ENCODE data around the gene LILRA5. TPM values are rescaled to one million over a fixed set of nuclear protein-coding genes. Genes with fewer than 3 reads are reported as not detected.

LILRA5 gene
- total RNA-seq, 1 experiment from 2014 or later: not detected

DNA sequence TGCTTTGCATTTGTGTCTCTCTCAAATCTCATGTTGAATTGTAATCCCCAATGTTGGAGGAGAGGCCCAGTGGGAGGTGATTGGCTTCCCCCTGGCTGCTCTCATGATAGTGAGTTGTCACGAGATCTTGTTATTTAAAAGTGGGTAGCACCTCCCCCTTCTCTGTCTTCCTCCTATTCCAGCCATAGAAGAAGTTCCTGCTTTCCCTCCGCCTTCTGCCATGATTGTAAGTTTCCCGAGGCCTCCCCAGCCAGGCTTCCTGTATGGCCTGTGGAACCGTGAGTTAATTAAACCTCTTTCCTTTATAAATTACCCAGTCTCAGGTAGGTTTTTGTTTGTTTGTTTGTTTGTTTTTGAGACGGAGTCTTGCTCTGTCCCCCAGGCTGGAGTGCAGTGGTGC, 22.2 kb upstream of the LILRA5 start:
- Mint-ChIP-seq H3K36me3 (no peaks in the 10 kb centered on the region), H3K4me1 (peaks cover 14% of the 10 kb centered on the region), H3K27me3 (ENCODE audit: low read depth) (peaks cover 12% of the 10 kb centered on the region), H3K4me3 (no peak overlapping the region), H3K9me3 (peaks cover 6% of the 10 kb centered on the region), H3K27ac (peak overlapping the region; percentile 74; the same call in 1 of the 2 replicates)
- ATAC-seq (peak; percentile 60; the same call in 1 of the 2 replicates), DNase-seq (ENCODE audit: low spot score) (no peak)
- CTCF ChIA-PET: interaction anchor here (1.7 kb wide), 1 partner anchor 69 kb away, joined by 4 read pairs; no protein-coding TSS in a partner anchor
- TF ChIP-seq ZNF263 (CRISPR knock-in tag; IDR thresholded peaks at IDR 0.05; ENCODE audit: low read depth) (no peak), CREB1 (CRISPR knock-in tag; IDR thresholded peaks at IDR 0.05) (no peak)
- TF ChIP-seq, protein P1, sequence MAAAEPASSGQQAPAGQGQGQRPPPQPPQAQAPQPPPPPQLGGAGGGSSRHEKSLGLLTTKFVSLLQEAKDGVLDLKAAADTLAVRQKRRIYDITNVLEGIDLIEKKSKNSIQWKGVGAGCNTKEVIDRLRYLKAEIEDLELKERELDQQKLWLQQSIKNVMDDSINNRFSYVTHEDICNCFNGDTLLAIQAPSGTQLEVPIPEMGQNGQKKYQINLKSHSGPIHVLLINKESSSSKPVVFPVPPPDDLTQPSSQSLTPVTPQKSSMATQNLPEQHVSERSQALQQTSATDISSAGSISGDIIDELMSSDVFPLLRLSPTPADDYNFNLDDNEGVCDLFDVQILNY (CRISPR knock-in tag; IDR thresholded peaks at IDR 0.05): no peak
- TF ChIP-seq, protein P2, sequence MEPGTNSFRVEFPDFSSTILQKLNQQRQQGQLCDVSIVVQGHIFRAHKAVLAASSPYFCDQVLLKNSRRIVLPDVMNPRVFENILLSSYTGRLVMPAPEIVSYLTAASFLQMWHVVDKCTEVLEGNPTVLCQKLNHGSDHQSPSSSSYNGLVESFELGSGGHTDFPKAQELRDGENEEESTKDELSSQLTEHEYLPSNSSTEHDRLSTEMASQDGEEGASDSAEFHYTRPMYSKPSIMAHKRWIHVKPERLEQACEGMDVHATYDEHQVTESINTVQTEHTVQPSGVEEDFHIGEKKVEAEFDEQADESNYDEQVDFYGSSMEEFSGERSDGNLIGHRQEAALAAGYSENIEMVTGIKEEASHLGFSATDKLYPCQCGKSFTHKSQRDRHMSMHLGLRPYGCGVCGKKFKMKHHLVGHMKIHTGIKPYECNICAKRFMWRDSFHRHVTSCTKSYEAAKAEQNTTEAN (CRISPR knock-in tag; IDR thresholded peaks at IDR 0.05): no peak
- TF ChIP-seq, protein P3, sequence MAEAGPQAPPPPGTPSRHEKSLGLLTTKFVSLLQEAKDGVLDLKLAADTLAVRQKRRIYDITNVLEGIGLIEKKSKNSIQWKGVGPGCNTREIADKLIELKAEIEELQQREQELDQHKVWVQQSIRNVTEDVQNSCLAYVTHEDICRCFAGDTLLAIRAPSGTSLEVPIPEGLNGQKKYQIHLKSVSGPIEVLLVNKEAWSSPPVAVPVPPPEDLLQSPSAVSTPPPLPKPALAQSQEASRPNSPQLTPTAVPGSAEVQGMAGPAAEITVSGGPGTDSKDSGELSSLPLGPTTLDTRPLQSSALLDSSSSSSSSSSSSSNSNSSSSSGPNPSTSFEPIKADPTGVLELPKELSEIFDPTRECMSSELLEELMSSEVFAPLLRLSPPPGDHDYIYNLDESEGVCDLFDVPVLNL (CRISPR knock-in tag; IDR thresholded peaks at IDR 0.05; ENCODE audit: borderline replicate concordance, low read depth): no peak
- POLR2A ChIA-PET: no interaction called here

DNA sequence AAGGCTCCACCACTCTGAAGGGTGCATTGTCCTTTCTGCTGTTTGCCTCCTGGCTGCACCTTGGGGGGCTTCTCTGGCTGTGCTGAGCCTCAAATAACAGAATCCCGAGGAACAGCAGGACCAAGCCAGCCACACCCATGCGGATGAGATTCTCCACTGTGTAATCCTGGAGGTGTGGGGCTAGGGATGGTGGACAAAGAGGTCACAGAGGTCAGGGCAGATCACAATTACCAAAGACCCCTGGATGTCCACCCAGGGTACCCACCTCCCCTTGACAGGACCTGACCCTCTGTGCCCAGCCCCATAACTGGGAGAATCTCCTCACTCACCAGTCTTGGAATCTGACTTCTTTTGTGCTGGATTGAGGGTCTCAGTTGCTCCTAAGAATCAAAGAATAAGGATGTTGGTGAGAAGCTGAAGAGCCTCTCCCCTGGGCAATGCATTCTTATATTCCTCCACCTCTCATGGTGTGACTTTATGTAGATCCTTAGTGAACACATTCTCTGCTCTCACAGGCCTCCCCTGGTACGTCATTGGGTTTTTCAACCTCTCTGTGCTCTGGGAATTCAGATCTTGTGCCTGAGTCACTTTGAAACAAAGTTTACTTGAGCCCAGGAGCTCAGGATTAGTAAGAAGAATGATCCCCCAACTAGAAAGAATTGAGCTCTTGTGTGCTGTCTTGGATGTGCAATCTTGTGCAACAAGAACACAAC, 20.8 kb upstream of the LILRA5 start:
- CTCF ChIA-PET: interaction anchor here (1.3 to 1.7 kb wide), 2 partner anchors 9 to 67 kb away, joined by 4 to 8 read pairs; no protein-coding TSS in a partner anchor
- Mint-ChIP-seq H3K27ac (no peak overlapping the region), H3K27me3 (ENCODE audit: low read depth) (peaks cover 22% of the 10 kb centered on the region), H3K4me1 (peaks cover 14% of the 10 kb centered on the region), H3K36me3 (no peaks in the 10 kb centered on the region), H3K4me3 (no peak overlapping the region), H3K9me3 (peaks cover 6% of the 10 kb centered on the region)
- DNase-seq (ENCODE audit: low spot score) (no peak), ATAC-seq (no peak)
- POLR2A ChIA-PET: no interaction called here
- TF ChIP-seq OVOL2 (CRISPR knock-in tag; IDR thresholded peaks at IDR 0.05; ENCODE audit: borderline replicate concordance): no peak

DNA sequence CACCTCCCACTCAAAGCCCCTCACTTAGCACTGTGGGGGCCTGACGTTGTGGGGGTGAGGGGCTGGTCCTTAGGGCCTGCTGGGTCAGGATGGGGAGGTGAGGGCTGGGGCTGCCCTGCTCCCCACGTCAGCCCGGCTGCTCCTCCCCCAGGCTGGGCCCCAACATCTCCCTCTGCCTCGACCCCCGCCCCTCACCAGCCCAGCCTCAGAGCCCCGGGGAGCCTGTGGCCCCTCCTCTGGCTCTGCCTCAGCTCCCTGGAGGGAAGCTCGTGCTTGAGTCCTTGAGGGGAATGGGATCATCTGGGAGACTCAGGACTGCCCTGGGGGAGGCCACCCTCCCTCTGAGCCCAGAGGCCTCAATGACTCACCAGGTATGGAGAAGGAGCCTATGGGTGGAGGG, 19.2 kb upstream of the LILRA5 start:
- Mint-ChIP-seq H3K27me3 (ENCODE audit: low read depth) (peaks cover 32% of the 10 kb centered on the region), H3K27ac (no peak overlapping the region), H3K36me3 (no peaks in the 10 kb centered on the region), H3K9me3 (peaks cover 6% of the 10 kb centered on the region), H3K4me1 (peaks cover 14% of the 10 kb centered on the region), H3K4me3 (no peak overlapping the region)
- ChIA-PET CTCF (no interaction called here), POLR2A (no interaction called here)
- DNase-seq (ENCODE audit: low spot score) (no peak), ATAC-seq (no peak)
- no peak for TF ChIP-seq HMGA2 (CRISPR knock-in tag; IDR thresholded peaks at IDR 0.05)
- TF ChIP-seq CREM (CRISPR knock-in tag; IDR thresholded peaks at IDR 0.05): no peak
- TF ChIP-seq, protein P4, sequence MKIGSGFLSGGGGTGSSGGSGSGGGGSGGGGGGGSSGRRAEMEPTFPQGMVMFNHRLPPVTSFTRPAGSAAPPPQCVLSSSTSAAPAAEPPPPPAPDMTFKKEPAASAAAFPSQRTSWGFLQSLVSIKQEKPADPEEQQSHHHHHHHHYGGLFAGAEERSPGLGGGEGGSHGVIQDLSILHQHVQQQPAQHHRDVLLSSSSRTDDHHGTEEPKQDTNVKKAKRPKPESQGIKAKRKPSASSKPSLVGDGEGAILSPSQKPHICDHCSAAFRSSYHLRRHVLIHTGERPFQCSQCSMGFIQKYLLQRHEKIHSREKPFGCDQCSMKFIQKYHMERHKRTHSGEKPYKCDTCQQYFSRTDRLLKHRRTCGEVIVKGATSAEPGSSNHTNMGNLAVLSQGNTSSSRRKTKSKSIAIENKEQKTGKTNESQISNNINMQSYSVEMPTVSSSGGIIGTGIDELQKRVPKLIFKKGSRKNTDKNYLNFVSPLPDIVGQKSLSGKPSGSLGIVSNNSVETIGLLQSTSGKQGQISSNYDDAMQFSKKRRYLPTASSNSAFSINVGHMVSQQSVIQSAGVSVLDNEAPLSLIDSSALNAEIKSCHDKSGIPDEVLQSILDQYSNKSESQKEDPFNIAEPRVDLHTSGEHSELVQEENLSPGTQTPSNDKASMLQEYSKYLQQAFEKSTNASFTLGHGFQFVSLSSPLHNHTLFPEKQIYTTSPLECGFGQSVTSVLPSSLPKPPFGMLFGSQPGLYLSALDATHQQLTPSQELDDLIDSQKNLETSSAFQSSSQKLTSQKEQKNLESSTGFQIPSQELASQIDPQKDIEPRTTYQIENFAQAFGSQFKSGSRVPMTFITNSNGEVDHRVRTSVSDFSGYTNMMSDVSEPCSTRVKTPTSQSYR (CRISPR knock-in tag; IDR thresholded peaks at IDR 0.05): no peak
- TF ChIP-seq MYBL2 (CRISPR knock-in tag; IDR thresholded peaks at IDR 0.05): no peak
- TF ChIP-seq, protein P5, sequence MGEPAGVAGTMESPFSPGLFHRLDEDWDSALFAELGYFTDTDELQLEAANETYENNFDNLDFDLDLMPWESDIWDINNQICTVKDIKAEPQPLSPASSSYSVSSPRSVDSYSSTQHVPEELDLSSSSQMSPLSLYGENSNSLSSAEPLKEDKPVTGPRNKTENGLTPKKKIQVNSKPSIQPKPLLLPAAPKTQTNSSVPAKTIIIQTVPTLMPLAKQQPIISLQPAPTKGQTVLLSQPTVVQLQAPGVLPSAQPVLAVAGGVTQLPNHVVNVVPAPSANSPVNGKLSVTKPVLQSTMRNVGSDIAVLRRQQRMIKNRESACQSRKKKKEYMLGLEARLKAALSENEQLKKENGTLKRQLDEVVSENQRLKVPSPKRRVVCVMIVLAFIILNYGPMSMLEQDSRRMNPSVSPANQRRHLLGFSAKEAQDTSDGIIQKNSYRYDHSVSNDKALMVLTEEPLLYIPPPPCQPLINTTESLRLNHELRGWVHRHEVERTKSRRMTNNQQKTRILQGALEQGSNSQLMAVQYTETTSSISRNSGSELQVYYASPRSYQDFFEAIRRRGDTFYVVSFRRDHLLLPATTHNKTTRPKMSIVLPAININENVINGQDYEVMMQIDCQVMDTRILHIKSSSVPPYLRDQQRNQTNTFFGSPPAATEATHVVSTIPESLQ (CRISPR knock-in tag; IDR thresholded peaks at IDR 0.05): no peak
- no peak for TF ChIP-seq NR3C1 (CRISPR knock-in tag; conservative IDR thresholded peaks at IDR 0.05; ENCODE audit: low read depth)
- TF ChIP-seq, protein P6, sequence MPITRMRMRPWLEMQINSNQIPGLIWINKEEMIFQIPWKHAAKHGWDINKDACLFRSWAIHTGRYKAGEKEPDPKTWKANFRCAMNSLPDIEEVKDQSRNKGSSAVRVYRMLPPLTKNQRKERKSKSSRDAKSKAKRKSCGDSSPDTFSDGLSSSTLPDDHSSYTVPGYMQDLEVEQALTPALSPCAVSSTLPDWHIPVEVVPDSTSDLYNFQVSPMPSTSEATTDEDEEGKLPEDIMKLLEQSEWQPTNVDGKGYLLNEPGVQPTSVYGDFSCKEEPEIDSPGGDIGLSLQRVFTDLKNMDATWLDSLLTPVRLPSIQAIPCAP (CRISPR knock-in tag; IDR thresholded peaks at IDR 0.05): no peak
- TF ChIP-seq SMAD4 (CRISPR knock-in tag; IDR thresholded peaks at IDR 0.05): no peak
- TF ChIP-seq ZBTB21 (CRISPR knock-in tag; IDR thresholded peaks at IDR 0.05; ENCODE audit: borderline replicate concordance): no peak
- no peak for TF ChIP-seq CREB1 (CRISPR knock-in tag; IDR thresholded peaks at IDR 0.05)
- TF ChIP-seq, protein P7, sequence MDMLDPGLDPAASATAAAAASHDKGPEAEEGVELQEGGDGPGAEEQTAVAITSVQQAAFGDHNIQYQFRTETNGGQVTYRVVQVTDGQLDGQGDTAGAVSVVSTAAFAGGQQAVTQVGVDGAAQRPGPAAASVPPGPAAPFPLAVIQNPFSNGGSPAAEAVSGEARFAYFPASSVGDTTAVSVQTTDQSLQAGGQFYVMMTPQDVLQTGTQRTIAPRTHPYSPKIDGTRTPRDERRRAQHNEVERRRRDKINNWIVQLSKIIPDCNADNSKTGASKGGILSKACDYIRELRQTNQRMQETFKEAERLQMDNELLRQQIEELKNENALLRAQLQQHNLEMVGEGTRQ (CRISPR knock-in tag; IDR thresholded peaks at IDR 0.05): no peak
- TF ChIP-seq ESRRA (CRISPR knock-in tag; IDR thresholded peaks at IDR 0.05; ENCODE audit: borderline replicate concordance): no peak
- no peak for TF ChIP-seq ZNF396 (CRISPR knock-in tag; IDR thresholded peaks at IDR 0.05; ENCODE audit: borderline replicate concordance)
- TF ChIP-seq SOX15 (CRISPR knock-in tag; IDR thresholded peaks at IDR 0.05): no peak
- TF ChIP-seq, protein P8, sequence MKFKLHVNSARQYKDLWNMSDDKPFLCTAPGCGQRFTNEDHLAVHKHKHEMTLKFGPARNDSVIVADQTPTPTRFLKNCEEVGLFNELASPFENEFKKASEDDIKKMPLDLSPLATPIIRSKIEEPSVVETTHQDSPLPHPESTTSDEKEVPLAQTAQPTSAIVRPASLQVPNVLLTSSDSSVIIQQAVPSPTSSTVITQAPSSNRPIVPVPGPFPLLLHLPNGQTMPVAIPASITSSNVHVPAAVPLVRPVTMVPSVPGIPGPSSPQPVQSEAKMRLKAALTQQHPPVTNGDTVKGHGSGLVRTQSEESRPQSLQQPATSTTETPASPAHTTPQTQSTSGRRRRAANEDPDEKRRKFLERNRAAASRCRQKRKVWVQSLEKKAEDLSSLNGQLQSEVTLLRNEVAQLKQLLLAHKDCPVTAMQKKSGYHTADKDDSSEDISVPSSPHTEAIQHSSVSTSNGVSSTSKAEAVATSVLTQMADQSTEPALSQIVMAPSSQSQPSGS (CRISPR knock-in tag; IDR thresholded peaks at IDR 0.05; ENCODE audit: borderline replicate concordance, low read depth): no peak

All from WTC11 (cell line).